ENCODE results near the gene PELI2.

Gene PELI2

GRCh38 chr14:56208520-56208919 lies 90.3 kb downstream of the PELI2 start:
- no peak for DNase-seq

DNA sequence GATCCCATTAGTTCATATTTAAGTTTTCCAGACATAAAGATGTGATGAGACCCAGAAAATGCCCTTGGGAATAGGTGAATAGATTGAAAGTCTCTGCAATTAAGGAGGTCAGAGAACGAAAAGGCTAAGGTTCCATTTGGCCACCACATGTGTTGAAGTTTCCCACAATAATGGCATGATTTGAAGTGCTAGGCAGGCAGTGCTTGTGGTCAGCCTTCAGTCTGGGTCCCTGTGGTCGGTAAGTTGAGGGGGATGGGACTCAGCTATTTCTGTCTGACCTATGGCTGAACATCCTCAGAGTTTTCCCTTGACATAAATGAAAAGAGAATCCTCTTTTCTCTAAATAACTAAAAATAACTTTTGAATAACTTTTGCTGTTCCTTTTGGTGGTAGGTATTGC lies 92.4 kb downstream of the PELI2 start:
- DNase-seq, result no peak

- no peak for DNase-seq
Observed at GRCh38 chr14:56211084-56211483, 92.9 kb downstream of the PELI2 start.

GRCh38 chr14:56211844-56212243 lies 93.6 kb downstream of the PELI2 start:
- DNase-seq, result no peak

DNA sequence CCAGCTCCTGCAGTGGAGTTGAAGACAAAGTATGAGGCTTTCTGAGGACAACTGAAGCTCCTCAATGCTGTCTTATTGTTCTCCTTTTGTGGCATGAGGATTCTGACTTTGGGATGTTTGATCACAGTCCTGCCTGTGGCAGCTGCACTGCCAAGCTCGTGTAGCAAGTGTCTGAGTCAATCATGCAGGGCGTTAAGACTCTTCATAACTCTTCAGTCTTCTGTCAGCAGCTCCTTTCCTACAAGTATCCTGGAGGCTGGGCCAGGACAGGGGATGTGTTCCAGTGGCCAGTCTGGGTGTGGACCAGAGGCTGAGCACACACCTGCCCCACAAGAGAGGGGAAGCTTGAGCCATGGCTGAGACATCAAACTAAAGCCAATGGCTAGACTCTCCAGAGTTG lies 94.3 kb downstream of the PELI2 start:
- DNase-seq, result no peak

GRCh38 chr14:56213306-56213705 lies 95.1 kb downstream of the PELI2 start:
- DNase-seq, result no peak

- no peak for DNase-seq
Observed at GRCh38 chr14:56215180-56215579, 97.0 kb downstream of the PELI2 start.

GRCh38 chr14:56216626-56217379 lies 98.6 kb downstream of the PELI2 start:
- DNase-seq, result peak; percentile 56

DNA sequence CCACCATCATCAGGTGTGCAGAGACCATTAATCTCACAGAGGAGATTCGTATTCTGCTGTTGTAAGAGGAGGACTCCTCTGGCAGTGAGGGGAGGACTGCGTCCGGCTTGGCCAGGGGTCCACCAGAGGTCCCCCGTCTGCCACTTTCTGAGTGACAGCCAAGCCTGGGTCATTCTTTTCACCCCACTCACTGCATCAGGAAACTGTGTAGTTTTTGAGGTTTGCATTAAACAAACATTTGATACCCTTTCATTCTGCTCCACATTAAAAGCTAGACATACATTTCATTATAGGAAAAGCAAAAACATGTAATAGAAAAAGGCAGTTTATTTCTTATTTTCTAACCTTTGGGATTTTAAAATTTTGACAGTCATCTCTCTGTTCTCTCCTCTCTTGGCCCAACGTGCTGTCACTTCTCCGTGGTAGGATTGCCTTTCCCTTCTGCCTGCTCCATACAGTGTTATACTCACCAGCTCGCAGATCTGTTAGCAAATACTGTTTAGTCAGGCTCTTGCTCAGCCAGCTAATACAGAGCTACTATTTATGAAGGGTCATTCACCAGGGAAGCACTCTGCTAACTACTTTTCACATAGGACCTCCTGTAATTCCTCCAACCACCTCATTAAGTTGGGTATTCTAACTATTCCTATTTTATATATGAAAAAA lies 99.3 kb downstream of the PELI2 start:
- DNase-seq, result no peak

- DNase-seq, result no peak
Observed at GRCh38 chr14:56219666-56220413, 101.6 kb downstream of the PELI2 start.

GRCh38 chr14:56221382-56222128 lies 103.3 kb downstream of the PELI2 start:
- no peak for DNase-seq

- no peak for DNase-seq
Observed at GRCh38 chr14:56224229-56224628, 106.0 kb downstream of the PELI2 start.

DNA sequence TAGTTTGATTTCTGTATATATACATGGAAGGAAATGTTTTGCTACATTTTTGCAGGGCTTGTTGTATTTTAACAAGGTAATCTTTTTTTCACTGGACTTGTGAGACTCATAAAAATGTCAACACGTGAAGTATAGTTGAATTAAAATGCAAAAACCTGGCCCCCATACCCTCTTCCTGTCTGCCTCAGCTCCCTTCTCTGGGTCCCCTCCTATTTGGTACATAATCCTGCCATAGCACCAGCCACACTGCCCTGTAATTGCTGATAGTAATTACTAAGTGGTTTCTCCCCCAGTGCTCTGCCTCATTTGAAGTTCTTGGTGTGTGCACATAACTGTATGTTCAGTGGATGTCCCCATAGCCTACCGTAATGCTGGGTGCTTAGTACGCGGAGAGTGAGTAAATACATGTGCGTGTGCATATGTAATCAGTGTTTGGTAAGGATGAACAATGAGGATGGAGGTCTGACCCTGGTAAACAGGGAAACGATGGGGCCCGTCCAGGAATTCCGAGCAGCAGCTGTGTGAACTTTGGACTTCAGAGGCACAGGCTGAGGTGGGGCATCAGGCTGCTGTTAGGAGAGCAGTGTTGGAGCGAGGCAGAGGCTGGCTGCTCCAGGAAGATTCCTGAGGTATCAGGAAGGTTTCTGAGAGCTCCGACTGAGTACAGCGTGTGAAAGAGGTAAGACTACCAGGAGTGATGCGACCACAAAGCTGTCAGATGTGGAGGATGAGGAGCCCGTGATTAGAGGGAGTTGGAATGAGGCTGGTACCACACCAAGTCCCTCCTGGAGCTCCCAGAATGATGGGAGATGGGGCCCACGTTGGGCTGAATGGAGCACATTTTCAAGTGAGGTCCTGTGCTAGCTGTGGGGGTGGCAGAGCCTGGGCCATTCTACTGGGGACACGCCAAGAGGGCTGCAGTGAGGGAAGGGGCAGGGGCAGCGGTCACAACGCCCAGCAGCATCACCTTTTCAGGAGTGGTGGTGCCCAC lies 106.8 kb downstream of the PELI2 start:
- peak; percentile 47 for DNase-seq

DNA sequence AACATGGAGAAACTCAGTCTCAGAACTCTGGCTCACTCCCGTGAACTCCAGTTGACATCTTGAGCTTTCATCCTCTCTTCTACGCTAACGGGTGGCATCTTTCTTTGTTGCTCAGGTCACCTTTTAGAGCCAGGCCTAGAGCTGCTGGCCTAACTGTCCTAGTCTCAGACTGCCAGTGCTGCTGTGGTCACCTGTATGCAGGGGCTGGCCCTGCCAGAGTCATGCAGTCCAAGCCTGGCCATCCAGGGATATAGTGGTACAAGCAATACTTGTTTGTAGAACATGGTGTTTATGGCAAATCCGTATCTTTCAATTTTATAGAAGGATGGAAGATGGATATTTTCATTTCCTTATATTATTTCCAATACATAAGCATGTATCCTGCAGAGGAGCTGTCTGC lies 117.2 kb downstream of the PELI2 start:
- no peak for DNase-seq

DNA sequence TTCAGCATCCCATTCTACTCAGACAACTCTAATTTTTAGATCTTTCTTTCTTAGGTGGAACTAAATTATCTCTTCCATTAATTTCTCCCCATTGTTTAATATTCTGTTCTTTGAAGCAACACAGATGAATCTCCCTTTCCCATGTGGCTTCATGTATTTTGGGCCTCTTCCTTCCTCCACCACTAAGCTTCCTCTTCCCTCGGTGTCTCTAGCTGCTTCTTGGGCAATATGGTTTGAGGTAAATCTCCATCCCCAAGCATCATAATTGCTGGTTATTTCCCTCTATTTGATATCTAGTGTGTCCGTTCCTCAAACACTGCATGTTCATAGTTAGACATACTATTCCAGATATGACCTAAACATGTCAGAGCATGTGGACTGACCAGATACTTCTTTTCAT lies 119.2 kb downstream of the PELI2 start:
- DNase-seq, result no peak

GRCh38 chr14:56241461-56241860 lies 123.2 kb downstream of the PELI2 start:
- no peak for DNase-seq

DNA sequence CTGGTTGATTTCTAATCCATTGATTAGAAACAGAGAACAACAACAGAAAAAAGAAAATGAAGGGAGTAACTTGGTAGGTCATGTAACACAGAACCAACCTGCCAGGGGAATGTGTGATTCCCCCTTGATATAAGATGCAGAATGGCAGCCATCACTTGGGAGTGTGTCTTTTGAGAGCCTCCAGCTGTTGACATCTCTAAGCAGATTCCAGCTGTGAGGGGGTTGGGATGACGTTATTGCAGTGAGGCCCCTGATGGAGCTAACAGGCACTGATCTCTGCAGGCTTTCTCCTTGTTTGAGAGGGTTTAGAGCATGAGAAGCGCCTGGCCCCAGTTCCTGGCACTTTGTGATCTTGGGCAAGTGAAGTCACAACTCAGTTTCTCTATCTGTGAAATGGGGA lies 124.9 kb downstream of the PELI2 start:
- DNase-seq, result no peak

DNA sequence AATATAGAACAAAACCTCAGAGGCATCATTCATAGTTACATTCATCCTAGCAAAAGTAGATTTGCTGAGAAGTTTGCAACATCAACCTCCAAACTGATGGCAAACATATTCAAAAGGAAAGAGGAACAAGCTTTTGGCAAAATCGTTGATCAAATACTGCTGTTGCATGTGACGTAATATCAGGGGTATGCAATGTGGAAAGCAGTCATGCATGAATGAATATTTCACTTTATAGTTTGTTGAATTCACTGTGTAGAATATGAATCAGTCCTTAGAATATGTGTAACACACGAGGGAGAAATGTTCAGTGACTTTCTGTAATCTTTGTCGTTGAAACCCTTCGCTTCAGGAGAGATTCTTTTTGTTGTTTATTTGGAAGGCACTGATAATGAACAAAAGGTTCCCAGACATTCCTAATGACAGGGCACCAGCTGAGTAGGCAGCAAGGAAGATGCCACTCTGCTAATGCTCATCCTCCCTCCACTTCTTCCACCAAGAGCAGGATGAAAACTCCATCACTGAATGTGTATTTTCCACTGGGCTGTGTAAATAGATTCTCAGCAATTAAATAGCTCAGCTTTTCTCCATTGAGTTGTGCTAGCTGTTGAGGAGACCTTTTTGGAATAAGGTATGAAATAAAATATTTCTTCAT lies 126.1 kb downstream of the PELI2 start:
- no peak for DNase-seq

DNA sequence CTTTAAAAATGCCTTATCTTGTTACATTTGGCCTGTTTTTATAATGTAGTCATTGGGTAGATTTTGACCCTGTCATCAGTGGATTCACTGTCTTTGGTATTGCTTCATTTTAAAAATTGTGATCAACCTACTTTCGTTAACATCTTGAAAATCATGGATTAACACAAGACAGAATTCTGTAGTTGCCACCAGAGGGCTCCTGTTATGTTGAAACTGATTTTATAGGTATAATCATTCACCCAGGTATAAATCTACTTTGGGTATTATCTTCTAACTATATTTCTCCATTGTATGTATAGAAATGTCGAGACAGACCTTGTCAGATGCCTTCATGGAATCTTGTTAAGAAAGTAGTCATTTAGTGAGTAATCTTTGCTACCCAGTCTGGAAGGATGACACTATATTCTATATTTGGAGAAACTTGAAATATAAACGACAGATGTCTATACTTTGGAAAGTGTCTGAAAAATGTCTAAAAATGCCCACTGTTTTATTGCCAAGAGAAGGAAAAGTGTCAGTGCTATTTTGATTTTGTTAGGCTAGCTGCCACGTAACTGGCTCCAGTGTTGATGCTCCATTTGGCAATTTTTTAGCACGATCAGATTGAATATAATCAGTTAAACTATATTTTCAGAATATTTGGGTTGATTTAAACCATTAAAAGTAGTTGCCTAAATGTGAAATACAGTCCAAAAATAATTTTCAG lies 129.4 kb downstream of the PELI2 start:
- no peak for DNase-seq

- DNase-seq, result no peak
Observed at GRCh38 chr14:56248442-56248841, 130.2 kb downstream of the PELI2 start.

- no peak for DNase-seq
Observed at GRCh38 chr14:56261046-56261445, 142.8 kb downstream of the PELI2 start.
